ENCODE data around the gene SOX6.
"Not testable (repeated sequence)": the region's sequence is repeated elsewhere in the genome, so short reads cannot be mapped to it uniquely, and the experiment has no call there.

Gene SOX6

DNA sequence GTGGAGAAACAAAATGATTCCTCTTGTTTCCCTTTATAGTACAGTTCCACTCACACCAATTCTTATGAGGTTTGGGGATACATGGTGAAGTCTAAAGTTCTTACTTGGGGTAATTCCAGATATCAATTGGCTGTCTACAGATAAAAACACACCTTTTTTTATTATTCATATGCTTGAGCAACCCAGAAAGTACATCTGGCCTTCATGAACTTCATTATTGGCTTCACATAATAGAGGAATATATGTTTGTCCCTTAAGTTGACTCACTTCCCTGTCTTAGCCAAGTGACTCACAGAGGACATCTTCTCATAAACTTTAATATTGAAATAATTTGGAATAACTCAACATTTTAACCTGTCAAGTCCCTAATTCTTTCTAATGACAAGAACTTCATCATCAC lies 36.3 kb upstream of the SOX6 start:
- TF ChIP-seq TAF1 (IDR thresholded peaks at IDR 0.05; ENCODE audit: low read depth, low read length) (no peak), POU2F2 (IDR thresholded peaks at IDR 0.05; ENCODE audit: low read depth, low read length) (no peak), PAX5 (IDR thresholded peaks at IDR 0.05; ENCODE audit: insufficient read depth, low read length, severe bottlenecking) (no peak), POLR2AphosphoS5 (IDR thresholded peaks at IDR 0.05; ENCODE audit: low read depth, low read length) (no peak), POLR2A (IDR thresholded peaks at IDR 0.05; ENCODE audit: low read depth, low read length) (no peak), SPI1 (IDR thresholded peaks at IDR 0.05; ENCODE audit: low read depth, low read length) (no peak)
- no peak for FAIRE-seq
- DNase-seq (ENCODE audit: insufficient read length, low spot score), result no peak

DNA sequence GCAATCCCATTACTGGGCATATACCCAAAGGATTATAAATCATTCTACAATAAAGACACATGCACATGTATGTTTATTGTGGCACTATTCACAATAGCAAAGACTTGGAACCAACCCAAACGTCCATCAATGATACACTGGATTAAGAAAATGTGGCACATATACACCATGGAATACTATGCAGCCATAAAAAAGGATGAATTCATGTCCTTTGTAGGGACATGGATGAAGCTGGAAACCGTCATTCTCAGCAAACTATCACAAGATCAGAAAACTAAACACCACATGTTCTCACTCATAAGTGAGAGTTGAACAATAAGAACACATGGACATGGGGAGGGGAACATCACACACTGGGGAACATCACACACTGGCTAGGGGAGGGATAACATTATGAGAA lies 34.5 kb upstream of the SOX6 start:
- FAIRE-seq, result not testable (repeated sequence)

DNA sequence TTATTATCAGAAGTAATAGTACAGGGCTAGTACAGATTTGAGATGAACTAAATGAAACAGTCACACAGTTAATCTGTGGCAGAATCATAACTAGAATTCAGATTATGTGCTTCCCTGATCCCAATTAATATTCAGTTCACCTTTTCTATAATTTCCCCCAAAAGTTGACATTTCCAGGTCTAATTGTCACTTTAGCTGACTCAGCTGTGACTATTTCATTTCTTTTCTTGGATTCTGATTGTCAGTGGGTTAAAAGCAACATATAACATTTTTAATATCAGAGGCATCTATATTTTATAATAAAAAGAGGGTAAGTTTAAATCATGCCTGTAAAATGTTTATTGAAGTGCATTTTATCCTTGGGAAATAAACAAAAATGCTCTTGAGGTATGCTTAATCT lies 28.8 kb upstream of the SOX6 start:
- FAIRE-seq (no peak), DNase-seq (ENCODE audit: insufficient read length, low spot score) (no peak)
- TF ChIP-seq SPI1 (IDR thresholded peaks at IDR 0.05; ENCODE audit: low read depth, low read length), result no peak
- no peak for TF ChIP-seq POLR2AphosphoS5 (IDR thresholded peaks at IDR 0.05; ENCODE audit: low read depth, low read length)
- TF ChIP-seq PAX5 (IDR thresholded peaks at IDR 0.05; ENCODE audit: insufficient read depth, low read length, severe bottlenecking), result no peak
- TF ChIP-seq TAF1 (IDR thresholded peaks at IDR 0.05; ENCODE audit: low read depth, low read length), result no peak
- no peak for TF ChIP-seq POLR2A (IDR thresholded peaks at IDR 0.05; ENCODE audit: low read depth, low read length)
- TF ChIP-seq POU2F2 (IDR thresholded peaks at IDR 0.05; ENCODE audit: low read depth, low read length), result no peak

More for the DNA sequence above, 34.5 kb upstream of the SOX6 start:
- DNase-seq (ENCODE audit: insufficient read length, low spot score), result not testable (repeated sequence)

DNA sequence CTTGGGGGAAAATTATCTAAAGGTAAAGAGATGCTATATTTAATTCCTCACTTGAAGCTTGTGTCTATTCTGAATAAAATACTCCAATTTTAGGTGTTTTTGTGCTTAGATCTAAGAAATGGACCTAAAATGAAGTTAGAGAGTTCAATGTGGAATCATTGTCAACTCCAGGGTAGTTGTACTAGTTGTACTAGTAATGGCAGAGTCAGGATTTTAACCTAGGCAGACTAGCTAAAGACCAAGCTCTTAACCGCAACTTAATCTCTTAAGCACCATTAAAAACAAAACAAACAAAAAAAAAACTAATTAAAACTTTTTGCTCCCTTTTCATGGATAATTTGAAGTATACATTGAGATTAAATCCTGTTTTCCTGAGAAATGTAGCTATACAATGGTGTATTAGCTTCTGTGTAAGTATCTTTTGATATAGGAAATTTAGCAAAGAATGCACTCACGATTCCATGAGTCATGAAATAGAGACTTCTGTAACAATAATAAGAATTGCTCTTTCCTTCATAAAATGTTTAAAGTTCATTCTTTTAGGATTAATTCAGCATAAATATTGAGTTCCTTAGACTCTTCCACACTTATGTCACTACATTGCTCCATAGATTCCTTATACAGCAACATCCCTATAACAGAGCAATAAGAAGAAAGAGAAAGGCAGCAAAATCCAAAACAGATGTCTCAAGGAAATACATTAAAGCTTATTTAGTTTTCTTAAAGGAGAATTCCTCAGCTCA lies 26.5 kb upstream of the SOX6 start:
- DNase-seq (ENCODE audit: insufficient read length, low spot score), result no peak
- TF ChIP-seq POLR2A (IDR thresholded peaks at IDR 0.05; ENCODE audit: low read depth, low read length) (no peak), SPI1 (IDR thresholded peaks at IDR 0.05; ENCODE audit: low read depth, low read length) (no peak), TAF1 (IDR thresholded peaks at IDR 0.05; ENCODE audit: low read depth, low read length) (no peak), PAX5 (IDR thresholded peaks at IDR 0.05; ENCODE audit: insufficient read depth, low read length, severe bottlenecking) (no peak)
- no peak for FAIRE-seq

DNA sequence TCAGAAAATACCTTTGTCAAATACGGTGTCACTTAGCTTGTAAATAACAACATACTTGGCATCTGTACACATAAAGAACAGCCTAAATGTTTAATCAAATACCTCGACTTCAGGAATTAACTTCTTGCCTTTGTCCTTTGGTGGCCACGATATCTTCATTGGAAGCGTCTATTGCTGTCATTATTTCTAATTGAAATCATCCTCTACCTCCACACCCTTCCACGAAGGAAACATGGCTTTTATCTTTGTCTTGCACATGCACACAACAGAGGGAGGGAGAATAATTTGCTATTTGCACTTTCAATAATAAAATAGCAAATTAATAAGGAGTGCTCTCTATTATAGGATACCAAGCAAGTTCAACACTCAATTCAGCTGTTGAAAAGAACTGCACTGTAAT lies 25.8 kb upstream of the SOX6 start:
- no peak for TF ChIP-seq POLR2A (IDR thresholded peaks at IDR 0.05; ENCODE audit: low read depth, low read length)
- FAIRE-seq, result no peak
- DNase-seq (ENCODE audit: insufficient read length, low spot score), result no peak

DNA sequence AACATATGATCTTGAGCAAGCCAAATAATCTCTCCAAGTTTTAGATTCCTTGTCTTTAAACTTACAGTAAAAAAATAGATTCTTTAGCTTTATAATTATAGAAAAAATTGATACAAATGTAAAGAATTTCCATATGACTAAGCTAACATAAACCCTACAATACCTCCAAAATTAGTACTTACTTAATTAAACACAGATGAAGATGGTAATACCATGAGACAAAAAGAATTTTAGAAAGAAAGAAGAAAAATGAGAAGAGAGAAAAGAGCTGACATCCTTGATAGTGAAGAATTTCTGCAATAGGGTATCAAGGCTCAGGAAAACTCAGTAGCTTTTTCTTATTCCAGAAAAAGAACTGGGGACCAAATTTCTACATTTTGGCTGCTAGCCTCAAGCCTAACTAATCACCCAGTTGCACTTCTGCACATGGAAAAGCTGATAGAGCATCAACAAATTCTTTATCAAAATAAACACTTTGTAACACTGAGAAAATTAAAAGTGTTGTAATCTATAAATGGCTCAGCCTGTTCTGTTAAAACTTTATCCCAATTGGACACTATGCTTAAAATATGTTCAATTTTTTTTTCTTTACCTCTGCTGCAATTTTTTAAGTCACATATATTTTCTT lies 24.7 kb upstream of the SOX6 start:
- FAIRE-seq (no peak), DNase-seq (ENCODE audit: insufficient read length, low spot score) (no peak)
- TF ChIP-seq POU2F2 (IDR thresholded peaks at IDR 0.05; ENCODE audit: low read depth, low read length), result no peak
- TF ChIP-seq POLR2AphosphoS5 (IDR thresholded peaks at IDR 0.05; ENCODE audit: low read depth, low read length), result no peak
- TF ChIP-seq SPI1 (IDR thresholded peaks at IDR 0.05; ENCODE audit: low read depth, low read length), result no peak
- no peak for TF ChIP-seq PAX5 (IDR thresholded peaks at IDR 0.05; ENCODE audit: insufficient read depth, low read length, severe bottlenecking)
- TF ChIP-seq TAF1 (IDR thresholded peaks at IDR 0.05; ENCODE audit: low read depth, low read length), result no peak
- no peak for TF ChIP-seq POLR2A (IDR thresholded peaks at IDR 0.05; ENCODE audit: low read depth, low read length)

DNA sequence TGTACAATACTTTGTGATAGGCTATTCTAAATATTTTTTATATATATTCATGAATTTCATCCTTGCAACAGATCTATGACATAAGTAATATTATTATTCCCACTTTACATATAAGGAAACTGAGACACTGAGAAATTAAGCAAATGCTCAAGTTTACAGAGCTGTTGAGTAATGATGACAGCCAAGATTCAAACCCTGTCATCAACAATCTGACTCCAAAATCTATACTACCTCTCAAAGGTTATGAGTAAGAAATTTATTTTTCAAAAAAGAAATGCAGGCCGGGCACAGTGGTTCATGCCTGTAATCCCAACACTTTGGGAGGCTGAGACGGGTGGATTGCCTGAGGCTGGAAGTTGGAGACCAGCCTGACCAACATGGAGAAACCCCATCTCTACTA lies 22.6 kb upstream of the SOX6 start:
- DNase-seq (ENCODE audit: insufficient read length, low spot score) (no peak), FAIRE-seq (no peak)
- TF ChIP-seq POLR2A (IDR thresholded peaks at IDR 0.05; ENCODE audit: low read depth, low read length) (no peak), PAX5 (IDR thresholded peaks at IDR 0.05; ENCODE audit: insufficient read depth, low read length, severe bottlenecking) (no peak), POLR2AphosphoS5 (IDR thresholded peaks at IDR 0.05; ENCODE audit: low read depth, low read length) (no peak), POU2F2 (IDR thresholded peaks at IDR 0.05; ENCODE audit: low read depth, low read length) (no peak), TAF1 (IDR thresholded peaks at IDR 0.05; ENCODE audit: low read depth, low read length) (no peak), SPI1 (IDR thresholded peaks at IDR 0.05; ENCODE audit: low read depth, low read length) (no peak)

DNA sequence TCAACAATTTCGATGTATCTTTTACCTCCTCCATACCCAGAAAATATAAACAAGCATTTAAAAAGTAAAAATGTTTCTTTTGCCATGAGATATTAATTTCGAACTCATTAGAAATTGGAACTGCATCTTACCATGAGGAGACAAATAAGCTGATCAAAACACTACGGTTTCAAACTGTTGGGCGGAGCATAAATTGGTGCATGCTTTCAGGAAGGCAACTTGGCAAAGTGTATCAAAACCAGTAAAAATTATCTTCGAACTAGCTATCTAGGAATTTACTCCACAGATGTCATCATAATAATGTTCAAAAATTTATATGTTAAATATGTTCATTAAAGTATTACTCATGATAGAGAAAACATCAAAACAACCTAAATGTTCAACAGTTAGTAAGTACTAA lies 21.4 kb upstream of the SOX6 start:
- FAIRE-seq, result no peak

DNA sequence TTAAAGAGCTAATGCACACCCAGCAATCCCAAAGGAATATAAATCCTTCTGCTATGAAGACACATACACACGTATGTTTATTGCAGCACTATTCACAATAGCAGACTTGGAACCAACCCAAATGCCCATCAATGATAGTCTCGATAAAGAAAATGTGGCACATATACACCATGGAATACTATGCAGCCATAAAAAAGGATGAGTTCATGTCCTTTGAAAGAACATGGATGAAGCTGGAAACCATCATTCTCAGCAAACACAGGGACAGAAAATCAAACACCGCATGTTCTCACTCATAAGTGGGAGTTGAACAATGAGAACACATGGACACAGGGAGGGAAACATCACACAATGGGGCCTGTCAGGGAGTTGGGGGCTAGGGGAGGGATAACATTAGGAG lies 19.3 kb upstream of the SOX6 start:
- not testable (repeated sequence) for DNase-seq (ENCODE audit: insufficient read length, low spot score); FAIRE-seq

More for the DNA sequence above, 21.4 kb upstream of the SOX6 start:
- TF ChIP-seq PAX5 (IDR thresholded peaks at IDR 0.05; ENCODE audit: insufficient read depth, low read length, severe bottlenecking) (no peak), TAF1 (IDR thresholded peaks at IDR 0.05; ENCODE audit: low read depth, low read length) (no peak), POU2F2 (IDR thresholded peaks at IDR 0.05; ENCODE audit: low read depth, low read length) (no peak), POLR2A (IDR thresholded peaks at IDR 0.05; ENCODE audit: low read depth, low read length) (no peak)
- no peak for DNase-seq (ENCODE audit: insufficient read length, low spot score)

DNA sequence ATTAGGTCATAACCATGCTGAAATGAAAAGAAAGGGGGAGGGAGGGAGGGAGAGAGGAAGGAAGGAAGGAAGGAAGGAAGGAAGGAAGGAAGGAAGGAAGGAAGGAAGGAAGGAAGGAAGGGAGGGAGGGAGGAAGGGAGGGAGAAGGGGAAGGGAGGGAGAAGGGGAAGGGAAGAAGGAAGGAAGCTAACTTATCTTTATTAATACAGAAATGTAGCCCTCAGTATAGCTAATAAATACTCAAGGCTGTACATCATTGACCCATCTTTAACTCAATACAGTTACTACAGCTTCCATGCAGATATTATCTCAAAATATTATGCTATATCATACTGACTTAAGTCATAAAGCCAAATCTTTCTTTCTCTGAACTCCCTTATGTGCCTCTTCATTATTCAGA lies 17.4 kb upstream of the SOX6 start:
- TF ChIP-seq POLR2AphosphoS5 (IDR thresholded peaks at IDR 0.05; ENCODE audit: low read depth, low read length), result no peak
- TF ChIP-seq TAF1 (IDR thresholded peaks at IDR 0.05; ENCODE audit: low read depth, low read length), result no peak
- no peak for TF ChIP-seq PAX5 (IDR thresholded peaks at IDR 0.05; ENCODE audit: insufficient read depth, low read length, severe bottlenecking)
- TF ChIP-seq SPI1 (IDR thresholded peaks at IDR 0.05; ENCODE audit: low read depth, low read length), result no peak
- TF ChIP-seq POU2F2 (IDR thresholded peaks at IDR 0.05; ENCODE audit: low read depth, low read length), result no peak
- no peak for TF ChIP-seq POLR2A (IDR thresholded peaks at IDR 0.05; ENCODE audit: low read depth, low read length)
- DNase-seq (ENCODE audit: insufficient read length, low spot score) (no peak), FAIRE-seq (no peak)

DNA sequence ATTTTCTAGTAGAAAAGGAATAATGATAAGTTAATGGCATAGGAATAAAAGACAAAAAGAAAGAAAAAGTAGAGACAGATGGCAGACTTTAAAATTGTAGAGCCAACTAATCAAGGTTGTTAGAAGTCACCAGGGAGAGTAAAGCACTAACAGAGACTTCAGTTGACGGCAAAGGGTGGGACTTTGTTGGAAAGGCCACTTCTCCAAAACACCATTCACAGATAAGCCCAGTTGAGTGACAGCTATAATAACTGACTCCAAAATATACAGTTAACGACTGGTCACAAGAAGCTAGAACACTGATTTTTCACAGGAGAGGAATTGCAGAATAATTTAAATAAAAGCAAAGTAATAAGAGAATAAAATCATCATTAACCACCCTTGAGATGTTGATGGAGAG lies 16.0 kb upstream of the SOX6 start:
- FAIRE-seq (no peak), DNase-seq (ENCODE audit: insufficient read length, low spot score) (no peak)
- TF ChIP-seq PAX5 (IDR thresholded peaks at IDR 0.05; ENCODE audit: insufficient read depth, low read length, severe bottlenecking) (no peak), SPI1 (IDR thresholded peaks at IDR 0.05; ENCODE audit: low read depth, low read length) (no peak), POLR2AphosphoS5 (IDR thresholded peaks at IDR 0.05; ENCODE audit: low read depth, low read length) (no peak), POLR2A (IDR thresholded peaks at IDR 0.05; ENCODE audit: low read depth, low read length) (no peak), TAF1 (IDR thresholded peaks at IDR 0.05; ENCODE audit: low read depth, low read length) (no peak), POU2F2 (IDR thresholded peaks at IDR 0.05; ENCODE audit: low read depth, low read length) (no peak)

Measured in GM12891 (cell line).